IMR-90 (cell line): ENCODE measurements around the gene PITPNM1. TPM values are rescaled to one million over a fixed set of nuclear protein-coding genes. Genes with fewer than 3 reads are reported as not detected.

ENCODE experiments used
- ATAC-seq: fragments of 200-7000 bp; cut with Tn5 transposase; 2 replicates; pipeline ENCODE4 v1.9.1; 2020; ENCODE audit warnings: low read depth, mild to moderate bottlenecking, moderate library complexity
- BruUV-seq: library from RNA; stranded (reverse); fragments of 400-500 nt; replicated peaks from 2 replicates; lab custom pipeline; 2021; lab: Mats Ljungman, UMichigan
- CTCF ChIA-PET: fragments of 300-600 bp; formaldehyde crosslinking; extraction: SDS; loops from one replicate; lab custom pipeline; 2021; ENCODE audit warnings: antibody characterized with exemption; lab: Yijun Ruan, JAX
- POLR2A ChIA-PET: fragments of 300-600 bp; sonication (Branson Sonifier 250); formaldehyde crosslinking; loops from one replicate; lab custom pipeline; 2022; ENCODE audit warnings: antibody characterized with exemption; ENCODE audit not compliant: unreplicated experiment; lab: Charles Lee
- DNase-seq: peaks from one replicate; pipeline ENCODE4 v3.0.0; 2013
- H2AFZ ChIP-seq: replicated peaks from 2 replicates; pipeline ENCODE3; 2013; ENCODE audit warnings: low read length, mild to moderate bottlenecking; ENCODE audit not compliant: poor library complexity
- H2AK5ac ChIP-seq: 2 replicates; pipeline ENCODE4 v1.6.1; 2013; ENCODE audit warnings: low read depth, low read length, inconsistent platforms
- H2AK9ac ChIP-seq: replicated peaks from 2 replicates; pipeline ENCODE3; 2013; ENCODE audit warnings: mild to moderate bottlenecking, low read depth, low read length, moderate library complexity; ENCODE audit not compliant: poor library complexity
- H2BK120ac ChIP-seq: 2 replicates; pipeline ENCODE4 v1.6.1; 2013; ENCODE audit warnings: low read depth, low read length, inconsistent platforms
- H2BK15ac ChIP-seq: 3 replicates; pipeline ENCODE4 v1.6.1; 2013; ENCODE audit warnings: low read depth, low read length, inconsistent platforms
- H2BK20ac ChIP-seq: 2 replicates; pipeline ENCODE4 v1.6.1; 2013; ENCODE audit warnings: low read depth, mild to moderate bottlenecking, inconsistent platforms, low read length, moderate library complexity
- H2BK5ac ChIP-seq: 2 replicates; pipeline ENCODE4 v1.6.1; 2013; ENCODE audit warnings: mild to moderate bottlenecking, low read depth, low read length, inconsistent platforms; ENCODE audit not compliant: poor library complexity, severe bottlenecking
- H3K14ac ChIP-seq: replicated peaks from 2 replicates; pipeline ENCODE4 v1.6.1; 2013; ENCODE audit warnings: low read depth, low read length, inconsistent platforms
- H3K18ac ChIP-seq: 2 replicates; pipeline ENCODE4 v1.6.1; 2013; ENCODE audit warnings: low read depth, low read length, control low read depth
- H3K23ac ChIP-seq: 2 replicates; pipeline ENCODE4 v1.6.1; 2013; ENCODE audit warnings: low read depth, low read length, inconsistent platforms
- H3K27ac ChIP-seq: 2 replicates; pipeline ENCODE4 v1.5.1; 2013; ENCODE audit warnings: mild to moderate bottlenecking, control low read depth, low read length; ENCODE audit not compliant: insufficient read depth
- H3K27me3 ChIP-seq: 2 replicates; pipeline ENCODE4 v1.6.1; 2013; ENCODE audit warnings: low read length; ENCODE audit not compliant: control insufficient read depth, insufficient read depth
- H3K36me3 ChIP-seq: 2 replicates; pipeline ENCODE4 v1.6.1; 2013; ENCODE audit warnings: low read length, mixed read lengths; ENCODE audit not compliant: control insufficient read depth, insufficient read depth
- H3K4ac ChIP-seq: 2 replicates; pipeline ENCODE4 v1.6.1; 2013; ENCODE audit warnings: low read depth, low read length, inconsistent platforms
- H3K4me1 ChIP-seq: 2 replicates; pipeline ENCODE4 v1.6.1; 2013; ENCODE audit warnings: low read length, mixed read lengths; ENCODE audit not compliant: control insufficient read depth, insufficient read depth
- H3K4me2 ChIP-seq: 2 replicates; pipeline ENCODE4 v1.6.1; 2013; ENCODE audit warnings: low read depth, mild to moderate bottlenecking, control low read depth, low read length, moderate library complexity
- H3K4me3 ChIP-seq: 2 replicates; pipeline ENCODE4 v1.5.1; 2013; ENCODE audit warnings: low read depth, mild to moderate bottlenecking, control low read depth, low read length, moderate library complexity; ENCODE audit not compliant: insufficient read depth
- H3K56ac ChIP-seq: 2 replicates; pipeline ENCODE4 v1.6.1; 2013; ENCODE audit warnings: low read length, inconsistent platforms; ENCODE audit not compliant: insufficient read depth; ENCODE audit errors: extremely low read depth
- H3K79me1 ChIP-seq, 2 experiments: 2 replicates each; pipeline ENCODE4 v1.6.1; 2013; ENCODE audit warnings: low read length in 2 of 2, inconsistent platforms in 1 of 2, low read depth in 1 of 2
- H3K9ac ChIP-seq: 2 replicates; pipeline ENCODE4 v1.6.1; 2013; ENCODE audit warnings: low read depth, low read length, control low read depth
- H3K9me1 ChIP-seq: 2 replicates; pipeline ENCODE4 v1.6.1; 2013; ENCODE audit warnings: low read length, inconsistent platforms; ENCODE audit not compliant: insufficient read depth
- H3K9me3 ChIP-seq: 2 replicates; pipeline ENCODE4 v1.6.1; 2013; ENCODE audit warnings: low read length; ENCODE audit not compliant: control insufficient read depth, insufficient read depth
- H4K20me1 ChIP-seq: 2 replicates; pipeline ENCODE4 v1.6.1; 2013; ENCODE audit warnings: low read length, inconsistent platforms; ENCODE audit not compliant: insufficient read depth
- H4K5ac ChIP-seq: 2 replicates; pipeline ENCODE4 v1.6.1; 2013; ENCODE audit warnings: mild to moderate bottlenecking, low read depth, low read length, control low read depth
- H4K8ac ChIP-seq, 2 experiments: 2 replicates each; pipeline ENCODE4 v1.6.1; 2013; ENCODE audit warnings: low read depth in 2 of 2, low read length in 2 of 2, control low read depth in 1 of 2, inconsistent platforms in 1 of 2
- H4K91ac ChIP-seq: 2 replicates; pipeline ENCODE4 v1.6.1; 2013; ENCODE audit warnings: low read depth, low read length, inconsistent platforms; ENCODE audit not compliant: insufficient read depth
- BHLHE40 ChIP-seq: fragments of 150-350 bp; IDR thresholded peaks from 2 replicates; pipeline ENCODE4 v1.6.1; 2016; ENCODE audit warnings: mild to moderate bottlenecking, low read depth, low read length
- CEBPB ChIP-seq: IDR thresholded peaks from 2 replicates; pipeline ENCODE4 v1.6.1; 2012; ENCODE audit warnings: low read depth, low read length, improper control_type of control experiment
- FOS ChIP-seq: fragments of 150-350 bp; IDR thresholded peaks from 2 replicates; pipeline ENCODE4 v1.6.1; 2016; ENCODE audit warnings: low read depth, low read length
- MXI1 ChIP-seq: IDR thresholded peaks from 2 replicates; pipeline ENCODE4 v1.6.1; 2012; ENCODE audit warnings: low read depth, mild to moderate bottlenecking, low read length, moderate library complexity, borderline replicate concordance
- POLR2A ChIP-seq: IDR thresholded peaks from 2 replicates; pipeline ENCODE4 v1.6.1; 2012; ENCODE audit warnings: mild to moderate bottlenecking, low read depth, low read length
- RCOR1 ChIP-seq: IDR thresholded peaks from 2 replicates; pipeline ENCODE4 v1.6.1; 2012; ENCODE audit warnings: mild to moderate bottlenecking, low read length, improper control_type of control experiment; ENCODE audit not compliant: insufficient replicate concordance
- SMC3 ChIP-seq: fragments of 150-350 bp; IDR thresholded peaks from 2 replicates; pipeline ENCODE4 v1.6.1; 2016; ENCODE audit warnings: low read depth, mild to moderate bottlenecking, antibody characterized with exemption, low read length, moderate library complexity
- WGBS, 2 experiments: methylation state at CpG; one replicate each; pipeline versions ENCODE4 v1.1.5 to v1.1.7; 2013; ENCODE audit warnings: missing lambda C conversion rate in 2 of 2; ENCODE audit not compliant: insufficient read length in 1 of 2; ENCODE audit errors: extremely low coverage in 2 of 2; 5-methylcytosine and 5-hydroxymethylcytosine counted together
- dilution Hi-C: fragments of 300-500 bp; cut with HindIII; formaldehyde crosslinking; loops from one replicate; pipeline ENCODE4 v1.14.3; 2018; ENCODE audit warnings: low sequenced_read_pairs; ENCODE audit not compliant: unreplicated experiment
- in situ Hi-C: fragments of 300-500 bp; cut with MboI; formaldehyde crosslinking; loops from 3 replicates; pipeline ENCODE4 v1.14.3; 2019; ENCODE audit warnings: low sequenced_read_pairs, inconsistent platforms, mixed read lengths
- intact Hi-C: fragments of 100-400 bp; cut with micrococcal nuclease; formaldehyde crosslinking; loops from 2 replicates; pipeline ENCODE4 v1.10.0; 2022
- polyA plus RNA-seq, 3 experiments: library from polyadenylated mRNA; depleted of rRNA; stranded (reverse); fragments of >200 nt; gene quantifications; 2 replicates each; pipeline ENCODE4 v1.2.3, GENCODE V29; 2012; ENCODE audit warnings: low replicate concordance in 1 of 3
- total RNA-seq: library from RNA; depleted of rRNA; stranded (reverse); fragments of >200 nt; gene quantifications from 2 replicates; pipeline ENCODE4 v1.2.3, GENCODE V29; 2012

PITPNM1 gene
- total and polyA plus RNA-seq, 2 of the 4 experiments (the other 2 are of a cell fraction): 5.0 to 15.4 TPM

DNA sequence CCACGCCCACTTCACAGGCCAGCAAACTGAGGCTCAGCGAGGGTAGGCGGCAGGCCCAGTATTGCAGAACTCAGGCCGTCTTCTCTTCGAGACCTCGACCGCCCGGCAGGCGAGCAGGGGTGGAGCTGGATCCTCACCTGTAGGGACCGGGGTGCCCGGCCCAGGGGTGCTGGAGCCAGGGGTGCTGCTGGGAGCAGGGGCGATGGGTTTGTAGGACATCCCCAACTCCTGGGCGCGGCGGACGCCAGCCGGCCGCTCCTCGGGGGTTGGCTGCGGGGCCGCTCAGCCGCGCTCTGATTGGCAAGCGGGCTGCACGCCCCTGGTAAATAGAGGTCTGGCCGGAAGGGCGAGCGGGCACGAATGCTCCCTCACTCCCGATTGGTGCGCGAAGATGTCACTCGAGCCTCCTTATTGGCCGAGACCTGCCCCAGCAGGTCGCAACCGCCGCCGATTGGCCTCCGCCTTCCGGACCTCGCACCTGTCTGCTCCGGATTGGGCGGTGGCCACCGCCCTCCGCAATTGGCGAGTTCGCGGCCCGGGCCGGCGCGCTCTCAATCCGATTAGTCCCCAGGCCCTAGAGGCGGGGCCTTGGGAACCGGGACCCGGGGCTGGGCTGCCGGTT is 2.8 kb upstream of the PITPNM1 start, which contains the start of gene CDK2AP2:
Gene CDK2AP2 (minus strand): TSS at position 299 of the 622 bp plus-strand sequence. CDS start 80 bp downstream, at position 219.
- Histone ChIP-seq H2AFZ (peak within 1 kb of the TSS; percentile 99), H3K4me3 (peak within 1 kb of the TSS; percentile 88), H4K5ac (peak within 1 kb of the TSS; percentile 66), H2AK5ac (peak within 1 kb of the TSS; percentile 44; the same call in 1 of the 2 replicates), H4K20me1 (no peaks in the 10 kb centered on the region), H3K23ac (no peak within 1 kb of the TSS), H3K27ac (peak within 1 kb of the TSS; percentile 69), H3K9me3 (no peaks in the 10 kb centered on the region), H4K8ac (peak within 1 kb of the TSS; percentile 92 to 93), H3K9ac (peak within 1 kb of the TSS; percentile 63), H2AK9ac (peak within 1 kb of the TSS; percentile 95), H2BK120ac (peak within 1 kb of the TSS; percentile 49; the same call in 1 of the 2 replicates), H3K4me1 (peaks cover 14% of the 10 kb centered on the region), H3K36me3 (no peaks in the 10 kb centered on the region), H2BK15ac (no peak within 1 kb of the TSS), H3K56ac (no peak within 1 kb of the TSS; the same call in 1 of the 2 replicates), H3K14ac (peak within 1 kb of the TSS; percentile 56), H4K91ac (peak within 1 kb of the TSS; percentile 57; the same call in 1 of the 2 replicates), H2BK20ac (no peak within 1 kb of the TSS), H3K4me2 (peak within 1 kb of the TSS; percentile 92), H3K9me1 (no peaks in the 10 kb centered on the region; the same call in 1 of the 2 replicates), H3K18ac (no peak within 1 kb of the TSS), H3K79me1 (peaks cover 0 to 30% of the 10 kb centered on the region in 2 experiments; a peak in 1 of 4 replicates), H2BK5ac (peak within 1 kb of the TSS; percentile 78), H3K27me3 (0 out of 2 replicates have a peak, but pooled peaks cover 2% of the 10 kb centered on the region), H3K4ac (peak within 1 kb of the TSS; percentile 78)
- 0% methylated on average over 39 of the region's 57 CpGs; no CpG with 5 or more reads in 1 of the 2 experiments for WGBS, 2 experiments
- dilution Hi-C loops (no loop called here), intact Hi-C loops (loop anchor here (1.0 to 2.0 kb wide), 3 partner anchors 75 to 161 kb away; partner anchors contain the start of genes GSTP1 and PPP1CA), in situ Hi-C loops (no loop called here)
- DNase-seq (peak; percentile 100), ATAC-seq (peak; percentile 82)
- POLR2A ChIA-PET: no interaction called here
- BruUV-seq: no TSS peak
- TF ChIP-seq SMC3 (no peak), RCOR1 (peak; percentile 98), POLR2A (peak; percentile 28; the same call in 1 of the 2 replicates), FOS (peak; percentile 91), CEBPB (no peak), MXI1 (peak; percentile 46; the same call in 1 of the 2 replicates), BHLHE40 (no peak)
- CTCF ChIA-PET: no interaction called here
